ENCODE data around the gene FAM216B.

- TF ChIP-seq CTCF (conservative IDR thresholded peaks at IDR 0.05; ENCODE audit: low read length) (no peak), EZH2phosphoT487 (IDR thresholded peaks at IDR 0.05; ENCODE audit: borderline replicate concordance) (no peak)
These were observed 18.5 kb upstream of the FAM216B start for GRCh38 chr13:42762917-42763316.

Measured in Loucy (cell line).